GM12892 (cell line): ENCODE results near the gene TDP2.

Experiments
- POLR2A ChIP-seq: IDR thresholded peaks from 2 replicates; pipeline ENCODE4 v1.6.1; 2011; ENCODE audit warnings: low read depth, low read length, control low read depth
- POLR2AphosphoS5 ChIP-seq: IDR thresholded peaks from 2 replicates; pipeline ENCODE4 v1.6.1; 2011; ENCODE audit warnings: low read depth, low read length, control low read depth

GRCh38 chr6:24632573-24632972 is 34.1 kb downstream of the TDP2 start:
- no peak for TF ChIP-seq POLR2AphosphoS5
- no peak for TF ChIP-seq POLR2A
